ENCODE data around the gene PCIF1.
A peak's percentile ranks its signal among the peaks of the same experiment; 100 is the strongest.
"Not testable (repeated sequence)": the region's sequence is repeated elsewhere in the genome, so short reads cannot be mapped to it uniquely, and the experiment has no call there.

The PCIF1 gene

GRCh38 chr20:45924391-45925261, 9.9 kb upstream of the PCIF1 start:
- no peak for DNase-seq

- DNase-seq = no peak
Measured at GRCh38 chr20:45925821-45926506, 8.5 kb upstream of the PCIF1 start.

- DNase-seq = no peak
Measured at GRCh38 chr20:45926731-45927070, 7.8 kb upstream of the PCIF1 start.

GRCh38 chr20:45927071-45927878, 7.2 kb upstream of the PCIF1 start:
- DNase-seq = no peak

- not testable (repeated sequence) for DNase-seq
Measured at GRCh38 chr20:45931680-45932079, 2.8 kb upstream of the PCIF1 start.

- peak; percentile 85 to 93 for DNase-seq
Measured at GRCh38 chr20:45933266-45934045, 1.0 kb upstream of the PCIF1 start.

GRCh38 chr20:45934046-45934585, 367 bp upstream of the PCIF1 start:
- no peak for DNase-seq

- DNase-seq = no peak
Measured at GRCh38 chr20:45935416-45936046, 1.0 kb downstream of the PCIF1 start.

- DNase-seq = no peak
Measured at GRCh38 chr20:45937765-45938164, 3.3 kb downstream of the PCIF1 start.

- DNase-seq = no peak
Measured at GRCh38 chr20:45938727-45939438, 4.4 kb downstream of the PCIF1 start.

GRCh38 chr20:45940053-45940452, 5.6 kb downstream of the PCIF1 start:
- DNase-seq = no peak

- DNase-seq = no peak
Measured at GRCh38 chr20:45940469-45940868, 6.0 kb downstream of the PCIF1 start.

GRCh38 chr20:45943613-45944012, 9.1 kb downstream of the PCIF1 start:
- no peak for DNase-seq

- DNase-seq = no peak
Measured at GRCh38 chr20:45944151-45944964, 9.9 kb downstream of the PCIF1 start.

GRCh38 chr20:45944965-45945677, 10.6 kb downstream of the PCIF1 start:
- no peak for DNase-seq

- no peak for DNase-seq
Measured at GRCh38 chr20:45945678-45946148, 11.2 kb downstream of the PCIF1 start.

GRCh38 chr20:45946149-45946970, 11.9 kb downstream of the PCIF1 start:
- DNase-seq = no peak

GRCh38 chr20:45947110-45947866, 12.8 kb downstream of the PCIF1 start:
- no peak for DNase-seq

All from SHP77 (cell line).